Measurements from ENCODE around the gene NRXN3. TPM values are rescaled to one million over a fixed set of nuclear protein-coding genes. Genes with fewer than 3 reads are reported as not detected.

NRXN3 gene
- total and polyA plus RNA-seq, 2 experiments from 2014 or later, result 1.0 to 1.8 TPM

DNA sequence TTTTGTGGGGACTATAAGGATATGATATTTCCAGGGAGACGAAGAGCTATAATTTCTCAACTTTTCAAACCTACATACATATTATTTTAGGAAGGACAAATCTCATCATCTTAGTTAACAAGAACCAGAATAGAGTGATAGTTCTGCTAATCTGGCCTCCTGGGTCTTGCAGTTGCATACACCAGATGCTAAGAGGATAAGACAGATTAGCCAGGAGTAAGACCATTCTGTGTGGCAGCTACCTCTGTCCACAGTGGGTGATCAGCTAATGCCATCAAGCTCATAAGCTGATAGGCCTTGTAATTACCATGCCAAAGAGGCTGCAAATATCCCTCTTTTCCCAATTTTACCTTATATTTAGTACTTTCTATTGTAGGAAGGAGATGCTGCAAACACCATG lies 776.8 kb downstream of the NRXN3 start:
- H3K36me3 ChIP-seq (ENCODE audit: insufficient read depth), result no peaks in the 10 kb centered on the region
- H2AFZ ChIP-seq, result no peak overlapping the region
- H4K20me1 ChIP-seq (replicated peaks; ENCODE audit: insufficient read depth), result no peaks in the 10 kb centered on the region
- Mint-ChIP-seq H3K4me3 (no peak overlapping the region), H3K9me3 (no peaks in the 10 kb centered on the region), H3K27ac (no peak overlapping the region), H3K27me3 (ENCODE audit: insufficient read depth, low read depth, poor library complexity) (no peaks in the 10 kb centered on the region), H3K36me3 (ENCODE audit: low read depth) (no peaks in the 10 kb centered on the region), H3K4me1 (no peaks in the 10 kb centered on the region)
- H3F3A ChIP-seq (replicated peaks; ENCODE audit: low read depth), result no peaks in the 10 kb centered on the region
- DNase-seq (ENCODE audit: low spot score) (no peak), ATAC-seq (no peak)
- H3K79me2 ChIP-seq (replicated peaks; ENCODE audit: insufficient read depth), result no peaks in the 10 kb centered on the region
- H3K27me3 ChIP-seq (ENCODE audit: insufficient read depth), result no peaks in the 10 kb centered on the region
- no peak overlapping the region for H3K27ac ChIP-seq (ENCODE audit: low read depth)
- H3K9me2 ChIP-seq (ENCODE audit: insufficient read depth), result no peaks in the 10 kb centered on the region
- no peaks in the 10 kb centered on the region for H3K4me1 ChIP-seq (ENCODE audit: insufficient read depth)
- no peak overlapping the region for H3K4me3 ChIP-seq
- no peak for TF ChIP-seq CREB1 (CRISPR knock-in tag; IDR thresholded peaks at IDR 0.05; ENCODE audit: low read depth)
- TF ChIP-seq, protein P1, sequence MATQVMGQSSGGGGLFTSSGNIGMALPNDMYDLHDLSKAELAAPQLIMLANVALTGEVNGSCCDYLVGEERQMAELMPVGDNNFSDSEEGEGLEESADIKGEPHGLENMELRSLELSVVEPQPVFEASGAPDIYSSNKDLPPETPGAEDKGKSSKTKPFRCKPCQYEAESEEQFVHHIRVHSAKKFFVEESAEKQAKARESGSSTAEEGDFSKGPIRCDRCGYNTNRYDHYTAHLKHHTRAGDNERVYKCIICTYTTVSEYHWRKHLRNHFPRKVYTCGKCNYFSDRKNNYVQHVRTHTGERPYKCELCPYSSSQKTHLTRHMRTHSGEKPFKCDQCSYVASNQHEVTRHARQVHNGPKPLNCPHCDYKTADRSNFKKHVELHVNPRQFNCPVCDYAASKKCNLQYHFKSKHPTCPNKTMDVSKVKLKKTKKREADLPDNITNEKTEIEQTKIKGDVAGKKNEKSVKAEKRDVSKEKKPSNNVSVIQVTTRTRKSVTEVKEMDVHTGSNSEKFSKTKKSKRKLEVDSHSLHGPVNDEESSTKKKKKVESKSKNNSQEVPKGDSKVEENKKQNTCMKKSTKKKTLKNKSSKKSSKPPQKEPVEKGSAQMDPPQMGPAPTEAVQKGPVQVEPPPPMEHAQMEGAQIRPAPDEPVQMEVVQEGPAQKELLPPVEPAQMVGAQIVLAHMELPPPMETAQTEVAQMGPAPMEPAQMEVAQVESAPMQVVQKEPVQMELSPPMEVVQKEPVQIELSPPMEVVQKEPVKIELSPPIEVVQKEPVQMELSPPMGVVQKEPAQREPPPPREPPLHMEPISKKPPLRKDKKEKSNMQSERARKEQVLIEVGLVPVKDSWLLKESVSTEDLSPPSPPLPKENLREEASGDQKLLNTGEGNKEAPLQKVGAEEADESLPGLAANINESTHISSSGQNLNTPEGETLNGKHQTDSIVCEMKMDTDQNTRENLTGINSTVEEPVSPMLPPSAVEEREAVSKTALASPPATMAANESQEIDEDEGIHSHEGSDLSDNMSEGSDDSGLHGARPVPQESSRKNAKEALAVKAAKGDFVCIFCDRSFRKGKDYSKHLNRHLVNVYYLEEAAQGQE (IDR thresholded peaks at IDR 0.05; ENCODE audit: unreplicated experiment), result no peak
- TF ChIP-seq NANOG (IDR thresholded peaks at IDR 0.05; ENCODE audit: borderline replicate concordance), result no peak
- TF ChIP-seq, protein P2, sequence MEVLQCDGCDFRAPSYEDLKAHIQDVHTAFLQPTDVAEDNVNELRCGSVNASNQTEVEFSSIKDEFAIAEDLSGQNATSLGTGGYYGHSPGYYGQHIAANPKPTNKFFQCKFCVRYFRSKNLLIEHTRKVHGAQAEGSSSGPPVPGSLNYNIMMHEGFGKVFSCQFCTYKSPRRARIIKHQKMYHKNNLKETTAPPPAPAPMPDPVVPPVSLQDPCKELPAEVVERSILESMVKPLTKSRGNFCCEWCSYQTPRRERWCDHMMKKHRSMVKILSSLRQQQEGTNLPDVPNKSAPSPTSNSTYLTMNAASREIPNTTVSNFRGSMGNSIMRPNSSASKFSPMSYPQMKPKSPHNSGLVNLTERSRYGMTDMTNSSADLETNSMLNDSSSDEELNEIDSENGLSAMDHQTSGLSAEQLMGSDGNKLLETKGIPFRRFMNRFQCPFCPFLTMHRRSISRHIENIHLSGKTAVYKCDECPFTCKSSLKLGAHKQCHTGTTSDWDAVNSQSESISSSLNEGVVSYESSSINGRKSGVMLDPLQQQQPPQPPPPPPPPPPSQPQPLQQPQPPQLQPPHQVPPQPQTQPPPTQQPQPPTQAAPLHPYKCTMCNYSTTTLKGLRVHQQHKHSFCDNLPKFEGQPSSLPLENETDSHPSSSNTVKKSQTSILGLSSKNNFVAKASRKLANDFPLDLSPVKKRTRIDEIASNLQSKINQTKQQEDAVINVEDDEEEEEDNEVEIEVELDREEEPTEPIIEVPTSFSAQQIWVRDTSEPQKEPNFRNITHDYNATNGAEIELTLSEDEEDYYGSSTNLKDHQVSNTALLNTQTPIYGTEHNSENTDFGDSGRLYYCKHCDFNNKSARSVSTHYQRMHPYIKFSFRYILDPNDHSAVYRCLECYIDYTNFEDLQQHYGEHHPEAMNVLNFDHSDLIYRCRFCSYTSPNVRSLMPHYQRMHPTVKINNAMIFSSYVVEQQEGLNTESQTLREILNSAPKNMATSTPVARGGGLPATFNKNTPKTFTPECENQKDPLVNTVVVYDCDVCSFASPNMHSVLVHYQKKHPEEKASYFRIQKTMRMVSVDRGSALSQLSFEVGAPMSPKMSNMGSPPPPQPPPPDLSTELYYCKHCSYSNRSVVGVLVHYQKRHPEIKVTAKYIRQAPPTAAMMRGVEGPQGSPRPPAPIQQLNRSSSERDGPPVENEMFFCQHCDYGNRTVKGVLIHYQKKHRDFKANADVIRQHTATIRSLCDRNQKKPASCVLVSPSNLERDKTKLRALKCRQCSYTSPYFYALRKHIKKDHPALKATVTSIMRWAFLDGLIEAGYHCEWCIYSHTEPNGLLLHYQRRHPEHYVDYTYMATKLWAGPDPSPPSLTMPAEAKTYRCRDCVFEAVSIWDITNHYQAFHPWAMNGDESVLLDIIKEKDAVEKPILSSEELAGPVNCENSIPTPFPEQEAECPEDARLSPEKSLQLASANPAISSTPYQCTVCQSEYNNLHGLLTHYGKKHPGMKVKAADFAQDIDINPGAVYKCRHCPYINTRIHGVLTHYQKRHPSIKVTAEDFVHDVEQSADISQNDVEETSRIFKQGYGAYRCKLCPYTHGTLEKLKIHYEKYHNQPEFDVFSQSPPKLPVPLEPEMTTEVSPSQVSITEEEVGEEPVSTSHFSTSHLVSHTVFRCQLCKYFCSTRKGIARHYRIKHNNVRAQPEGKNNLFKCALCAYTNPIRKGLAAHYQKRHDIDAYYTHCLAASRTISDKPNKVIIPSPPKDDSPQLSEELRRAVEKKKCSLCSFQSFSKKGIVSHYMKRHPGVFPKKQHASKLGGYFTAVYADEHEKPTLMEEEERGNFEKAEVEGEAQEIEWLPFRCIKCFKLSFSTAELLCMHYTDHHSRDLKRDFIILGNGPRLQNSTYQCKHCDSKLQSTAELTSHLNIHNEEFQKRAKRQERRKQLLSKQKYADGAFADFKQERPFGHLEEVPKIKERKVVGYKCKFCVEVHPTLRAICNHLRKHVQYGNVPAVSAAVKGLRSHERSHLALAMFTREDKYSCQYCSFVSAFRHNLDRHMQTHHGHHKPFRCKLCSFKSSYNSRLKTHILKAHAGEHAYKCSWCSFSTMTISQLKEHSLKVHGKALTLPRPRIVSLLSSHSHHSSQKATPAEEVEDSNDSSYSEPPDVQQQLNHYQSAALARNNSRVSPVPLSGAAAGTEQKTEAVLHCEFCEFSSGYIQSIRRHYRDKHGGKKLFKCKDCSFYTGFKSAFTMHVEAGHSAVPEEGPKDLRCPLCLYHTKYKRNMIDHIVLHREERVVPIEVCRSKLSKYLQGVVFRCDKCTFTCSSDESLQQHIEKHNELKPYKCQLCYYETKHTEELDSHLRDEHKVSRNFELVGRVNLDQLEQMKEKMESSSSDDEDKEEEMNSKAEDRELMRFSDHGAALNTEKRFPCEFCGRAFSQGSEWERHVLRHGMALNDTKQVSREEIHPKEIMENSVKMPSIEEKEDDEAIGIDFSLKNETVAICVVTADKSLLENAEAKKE (CRISPR knock-in tag; IDR thresholded peaks at IDR 0.05), result no peak
- TF ChIP-seq STAT1 (IDR thresholded peaks at IDR 0.05; ENCODE audit: unreplicated experiment), result no peak
- TF ChIP-seq EZH2 (IDR thresholded peaks at IDR 0.05; ENCODE audit: low read depth, unreplicated experiment), result no peak
- no peak for TF ChIP-seq ZNF331 (CRISPR knock-in tag; IDR thresholded peaks at IDR 0.05; ENCODE audit: low read depth)
- no peak for TF ChIP-seq ZNF114 (CRISPR knock-in tag; IDR thresholded peaks at IDR 0.05)
- TF ChIP-seq, protein P3, sequence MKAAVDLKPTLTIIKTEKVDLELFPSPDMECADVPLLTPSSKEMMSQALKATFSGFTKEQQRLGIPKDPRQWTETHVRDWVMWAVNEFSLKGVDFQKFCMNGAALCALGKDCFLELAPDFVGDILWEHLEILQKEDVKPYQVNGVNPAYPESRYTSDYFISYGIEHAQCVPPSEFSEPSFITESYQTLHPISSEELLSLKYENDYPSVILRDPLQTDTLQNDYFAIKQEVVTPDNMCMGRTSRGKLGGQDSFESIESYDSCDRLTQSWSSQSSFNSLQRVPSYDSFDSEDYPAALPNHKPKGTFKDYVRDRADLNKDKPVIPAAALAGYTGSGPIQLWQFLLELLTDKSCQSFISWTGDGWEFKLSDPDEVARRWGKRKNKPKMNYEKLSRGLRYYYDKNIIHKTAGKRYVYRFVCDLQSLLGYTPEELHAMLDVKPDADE (IDR thresholded peaks at IDR 0.05), result no peak
- TF ChIP-seq JUNB (IDR thresholded peaks at IDR 0.05; ENCODE audit: unreplicated experiment), result no peak
- TF ChIP-seq, protein P4, sequence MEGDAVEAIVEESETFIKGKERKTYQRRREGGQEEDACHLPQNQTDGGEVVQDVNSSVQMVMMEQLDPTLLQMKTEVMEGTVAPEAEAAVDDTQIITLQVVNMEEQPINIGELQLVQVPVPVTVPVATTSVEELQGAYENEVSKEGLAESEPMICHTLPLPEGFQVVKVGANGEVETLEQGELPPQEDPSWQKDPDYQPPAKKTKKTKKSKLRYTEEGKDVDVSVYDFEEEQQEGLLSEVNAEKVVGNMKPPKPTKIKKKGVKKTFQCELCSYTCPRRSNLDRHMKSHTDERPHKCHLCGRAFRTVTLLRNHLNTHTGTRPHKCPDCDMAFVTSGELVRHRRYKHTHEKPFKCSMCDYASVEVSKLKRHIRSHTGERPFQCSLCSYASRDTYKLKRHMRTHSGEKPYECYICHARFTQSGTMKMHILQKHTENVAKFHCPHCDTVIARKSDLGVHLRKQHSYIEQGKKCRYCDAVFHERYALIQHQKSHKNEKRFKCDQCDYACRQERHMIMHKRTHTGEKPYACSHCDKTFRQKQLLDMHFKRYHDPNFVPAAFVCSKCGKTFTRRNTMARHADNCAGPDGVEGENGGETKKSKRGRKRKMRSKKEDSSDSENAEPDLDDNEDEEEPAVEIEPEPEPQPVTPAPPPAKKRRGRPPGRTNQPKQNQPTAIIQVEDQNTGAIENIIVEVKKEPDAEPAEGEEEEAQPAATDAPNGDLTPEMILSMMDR (conservative IDR thresholded peaks at IDR 0.05; ENCODE audit: low read depth in 2 of 2), result no peak
- TF ChIP-seq EZH2phosphoT487 (IDR thresholded peaks at IDR 0.05; ENCODE audit: unreplicated experiment), result no peak
- no peak for TF ChIP-seq POLR2AphosphoS5 (IDR thresholded peaks at IDR 0.05; ENCODE audit: low read depth)
- no peak overlapping the region for H3K4me2 ChIP-seq

Measured in GM23338 (cell line).